SK-N-SH treated with all-trans-retinoic acid at 6 μM for 48 hours (cell line): ENCODE data around the gene NAT16.

Source experiments
- ARNTL ChIP-seq: fragments of 450-650 bp; formaldehyde crosslinking; IDR thresholded peaks from 2 replicates; pipeline ENCODE4 v1.5.0; 2020; ENCODE audit warnings: low read depth, mild to moderate bottlenecking, moderate library complexity, borderline replicate concordance
- ESRRG ChIP-seq: fragments of 250-450 bp; sonication (Bioruptor Pico); IDR thresholded peaks from 2 replicates; pipeline ENCODE4 v1.6.1; 2021; ENCODE audit warnings: mild to moderate bottlenecking
- ISL1 ChIP-seq: fragments of 250-450 bp; sonication (Bioruptor Pico); IDR thresholded peaks from 2 replicates; pipeline ENCODE4 v2.1.2; 2022; ENCODE audit warnings: mild to moderate bottlenecking, moderate library complexity
- OSR1 ChIP-seq: fragments of 250-450 bp; sonication (Bioruptor Pico); IDR thresholded peaks from 2 replicates; pipeline ENCODE4 v1.8.0; 2022; ENCODE audit warnings: moderate library complexity, mild to moderate bottlenecking, inconsistent platforms
- PATZ1 ChIP-seq: fragments of 250-450 bp; sonication (Bioruptor Pico); IDR thresholded peaks from 2 replicates; pipeline ENCODE4 v1.8.0; 2020; ENCODE audit warnings: mild to moderate bottlenecking, moderate library complexity, borderline replicate concordance
- POU6F1 ChIP-seq: fragments of 250-450 bp; sonication (Bioruptor Pico); IDR thresholded peaks from 2 replicates; pipeline ENCODE4 v1.8.0; 2021; ENCODE audit warnings: low read depth, mild to moderate bottlenecking, moderate library complexity, borderline replicate concordance
- PPARA ChIP-seq: fragments of 250-450 bp; sonication (Bioruptor Pico); IDR thresholded peaks from 2 replicates; pipeline ENCODE4 v1.5.0; 2020; ENCODE audit warnings: mild to moderate bottlenecking, borderline replicate concordance
- RARB ChIP-seq: fragments of 250-450 bp; sonication (Bioruptor Pico); IDR thresholded peaks from 2 replicates; pipeline ENCODE4 v1.8.0; 2021; ENCODE audit warnings: mild to moderate bottlenecking, moderate library complexity
- ZNF565 ChIP-seq: fragments of 450-650 bp; formaldehyde crosslinking; conservative IDR thresholded peaks from 2 replicates; pipeline ENCODE4 v1.5.0; 2020; ENCODE audit warnings: low read depth, mild to moderate bottlenecking, moderate library complexity

DNA sequence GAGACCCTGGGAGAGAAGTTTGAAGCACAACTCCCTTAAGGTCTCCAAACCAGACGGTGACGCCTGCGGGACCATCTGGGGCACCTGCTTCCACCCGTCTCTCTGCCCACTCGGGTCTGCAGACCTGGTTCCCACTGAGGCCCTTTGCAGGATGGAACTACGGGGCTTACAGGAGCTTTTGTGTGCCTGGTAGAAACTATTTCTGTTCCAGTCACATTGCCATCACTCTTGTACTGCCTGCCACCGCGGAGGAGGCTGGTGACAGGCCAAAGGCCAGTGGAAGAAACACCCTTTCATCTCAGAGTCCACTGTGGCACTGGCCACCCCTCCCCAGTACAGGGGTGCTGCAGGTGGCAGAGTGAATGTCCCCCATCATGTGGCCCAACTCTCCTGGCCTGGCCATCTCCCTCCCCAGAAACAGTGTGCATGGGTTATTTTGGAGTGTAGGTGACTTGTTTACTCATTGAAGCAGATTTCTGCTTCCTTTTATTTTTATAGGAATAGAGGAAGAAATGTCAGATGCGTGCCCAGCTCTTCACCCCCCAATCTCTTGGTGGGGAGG is 42.4 kb downstream of the NAT16 start:
- TF ChIP-seq ARNTL = no peak
- TF ChIP-seq PATZ1 (CRISPR knock-in tag) = no peak
- TF ChIP-seq ZNF565 (CRISPR knock-in tag) = no peak
- no peak for TF ChIP-seq ISL1 (CRISPR knock-in tag)
- TF ChIP-seq PPARA = no peak
- TF ChIP-seq OSR1 (CRISPR knock-in tag) = no peak
- TF ChIP-seq POU6F1 (CRISPR knock-in tag) = no peak
- no peak for TF ChIP-seq RARB (CRISPR knock-in tag)
- TF ChIP-seq ESRRG (CRISPR knock-in tag) = peak; percentile 15; the same call in 1 of the 2 replicates
